22Rv1 (cell line): ENCODE measurements around the gene SLC7A1.

Source experiments
- ZFX ChIP-seq: fragments of 450-650 bp; IDR thresholded peaks from 2 replicates; pipeline ENCODE4 v1.6.1; 2017; ENCODE audit warnings: antibody characterized with exemption, borderline replicate concordance
- TF ChIP-seq, protein P1 (sequence below): fragments of 450-650 bp; IDR thresholded peaks from 2 replicates; pipeline ENCODE4 v1.5.1; 2017; ENCODE audit warnings: mild to moderate bottlenecking

DNA sequence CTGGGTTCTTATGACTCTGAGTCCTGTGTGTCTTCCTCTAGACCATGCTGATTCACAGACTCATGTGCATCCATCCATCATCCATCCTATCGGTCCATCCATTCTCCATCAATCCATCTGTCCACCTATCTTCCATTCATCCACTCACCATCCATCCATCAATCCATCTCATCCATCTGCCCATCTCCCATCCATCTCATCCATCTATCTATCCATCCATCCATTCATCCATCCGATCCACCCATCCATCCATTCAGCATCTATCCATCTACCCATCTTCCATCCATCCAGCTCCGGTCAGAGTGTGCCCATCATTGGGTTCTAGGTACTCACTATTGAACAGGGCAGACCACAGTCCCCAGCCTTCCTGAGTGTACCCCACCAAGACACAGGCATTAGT lies 75.6 kb downstream of the SLC7A1 start:
- TF ChIP-seq, protein P1, sequence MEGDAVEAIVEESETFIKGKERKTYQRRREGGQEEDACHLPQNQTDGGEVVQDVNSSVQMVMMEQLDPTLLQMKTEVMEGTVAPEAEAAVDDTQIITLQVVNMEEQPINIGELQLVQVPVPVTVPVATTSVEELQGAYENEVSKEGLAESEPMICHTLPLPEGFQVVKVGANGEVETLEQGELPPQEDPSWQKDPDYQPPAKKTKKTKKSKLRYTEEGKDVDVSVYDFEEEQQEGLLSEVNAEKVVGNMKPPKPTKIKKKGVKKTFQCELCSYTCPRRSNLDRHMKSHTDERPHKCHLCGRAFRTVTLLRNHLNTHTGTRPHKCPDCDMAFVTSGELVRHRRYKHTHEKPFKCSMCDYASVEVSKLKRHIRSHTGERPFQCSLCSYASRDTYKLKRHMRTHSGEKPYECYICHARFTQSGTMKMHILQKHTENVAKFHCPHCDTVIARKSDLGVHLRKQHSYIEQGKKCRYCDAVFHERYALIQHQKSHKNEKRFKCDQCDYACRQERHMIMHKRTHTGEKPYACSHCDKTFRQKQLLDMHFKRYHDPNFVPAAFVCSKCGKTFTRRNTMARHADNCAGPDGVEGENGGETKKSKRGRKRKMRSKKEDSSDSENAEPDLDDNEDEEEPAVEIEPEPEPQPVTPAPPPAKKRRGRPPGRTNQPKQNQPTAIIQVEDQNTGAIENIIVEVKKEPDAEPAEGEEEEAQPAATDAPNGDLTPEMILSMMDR, result no peak
- no peak for TF ChIP-seq ZFX
